Activated gamma-delta T cell (primary cell): ENCODE data around the gene CISD2.
"Not testable (repeated sequence)": the region's sequence is repeated elsewhere in the genome, so short reads cannot be mapped to it uniquely, and the experiment has no call there.

ENCODE experiments used
- DNase-seq: peaks from one replicate; lab custom pipeline; 2025; lab: John Stamatoyannopoulos, UW

CISD2 gene

GRCh38 chr4:102849579-102850104 is 19.1 kb upstream of the CISD2 start:
- no peak for DNase-seq

- DNase-seq, result no peak
Measured at GRCh38 chr4:102850370-102850769, 18.4 kb upstream of the CISD2 start.

- no peak for DNase-seq
Measured at GRCh38 chr4:102858828-102859464, 9.8 kb upstream of the CISD2 start.

- DNase-seq, result no peak
Measured at GRCh38 chr4:102860611-102861324, 8.0 kb upstream of the CISD2 start.

GRCh38 chr4:102862016-102862415 is 6.8 kb upstream of the CISD2 start:
- no peak for DNase-seq

GRCh38 chr4:102862747-102863146 is 6.0 kb upstream of the CISD2 start:
- DNase-seq, result no peak

GRCh38 chr4:102865327-102865726 is 3.5 kb upstream of the CISD2 start:
- DNase-seq, result not testable (repeated sequence)

- no peak for DNase-seq
Measured at GRCh38 chr4:102867278-102868152, 1.3 kb upstream of the CISD2 start.

GRCh38 chr4:102868153-102868780 is 525 bp upstream of the CISD2 start:
- DNase-seq, result no peak

- DNase-seq, result no peak
Measured at GRCh38 chr4:102869569-102870197, 891 bp downstream of the CISD2 start.

- no peak for DNase-seq
Measured at GRCh38 chr4:102871772-102872171, 3.0 kb downstream of the CISD2 start.

- DNase-seq, result not testable (repeated sequence)
Measured at GRCh38 chr4:102877477-102878106, 8.8 kb downstream of the CISD2 start.

GRCh38 chr4:102878349-102878748 is 9.6 kb downstream of the CISD2 start:
- DNase-seq, result not testable (repeated sequence)

GRCh38 chr4:102878901-102879300 is 10.1 kb downstream of the CISD2 start:
- no peak for DNase-seq

- DNase-seq, result no peak
Measured at GRCh38 chr4:102881343-102881742, 12.6 kb downstream of the CISD2 start.

- no peak for DNase-seq
Measured at GRCh38 chr4:102883278-102883677, 14.5 kb downstream of the CISD2 start.

GRCh38 chr4:102888570-102888969 is 19.8 kb downstream of the CISD2 start:
- DNase-seq, result not testable (repeated sequence)

- DNase-seq, result not testable (repeated sequence)
Measured at GRCh38 chr4:102889866-102890265, 21.1 kb downstream of the CISD2 start.

- DNase-seq, result not testable (repeated sequence)
Measured at GRCh38 chr4:102896547-102896946, 27.8 kb downstream of the CISD2 start.

GRCh38 chr4:102897610-102898009 is 28.8 kb downstream of the CISD2 start:
- DNase-seq, result not testable (repeated sequence)

GRCh38 chr4:102901804-102902203 is 33.0 kb downstream of the CISD2 start:
- DNase-seq, result no peak
